GM19452 (cell line): ENCODE measurements around the gene CD38.
A peak's percentile ranks its signal among the peaks of the same experiment; 100 is the strongest.
"Not testable (repeated sequence)": the region's sequence is repeated elsewhere in the genome, so short reads cannot be mapped to it uniquely, and the experiment has no call there.

Experiments
- ATAC-seq: cut with Tn5 transposase; IDR thresholded peaks from one replicate; pipeline ENCODE4 v1.9.1; 2021; ENCODE audit not compliant: unreplicated experiment

Gene CD38

DNA sequence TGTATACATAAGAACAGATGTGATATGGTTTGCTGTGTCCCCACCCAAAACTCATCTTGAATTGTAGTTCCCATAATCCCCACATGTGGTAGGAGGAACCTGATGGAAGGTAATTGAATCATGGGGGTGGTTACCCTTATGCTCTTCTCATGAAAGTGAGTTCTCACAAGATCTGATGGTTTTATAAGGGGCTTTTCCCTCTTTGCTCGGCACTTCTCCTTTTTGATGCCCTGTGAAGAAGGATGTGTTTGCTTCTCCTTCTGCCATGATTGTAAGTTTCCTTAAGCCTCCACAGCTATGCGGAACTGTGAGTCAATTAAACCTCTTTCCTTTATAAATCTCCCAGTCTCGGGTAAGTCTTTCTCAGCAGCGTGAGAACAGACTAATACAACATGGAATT is 83.1 kb downstream of the CD38 start:
- ATAC-seq: not testable (repeated sequence)

DNA sequence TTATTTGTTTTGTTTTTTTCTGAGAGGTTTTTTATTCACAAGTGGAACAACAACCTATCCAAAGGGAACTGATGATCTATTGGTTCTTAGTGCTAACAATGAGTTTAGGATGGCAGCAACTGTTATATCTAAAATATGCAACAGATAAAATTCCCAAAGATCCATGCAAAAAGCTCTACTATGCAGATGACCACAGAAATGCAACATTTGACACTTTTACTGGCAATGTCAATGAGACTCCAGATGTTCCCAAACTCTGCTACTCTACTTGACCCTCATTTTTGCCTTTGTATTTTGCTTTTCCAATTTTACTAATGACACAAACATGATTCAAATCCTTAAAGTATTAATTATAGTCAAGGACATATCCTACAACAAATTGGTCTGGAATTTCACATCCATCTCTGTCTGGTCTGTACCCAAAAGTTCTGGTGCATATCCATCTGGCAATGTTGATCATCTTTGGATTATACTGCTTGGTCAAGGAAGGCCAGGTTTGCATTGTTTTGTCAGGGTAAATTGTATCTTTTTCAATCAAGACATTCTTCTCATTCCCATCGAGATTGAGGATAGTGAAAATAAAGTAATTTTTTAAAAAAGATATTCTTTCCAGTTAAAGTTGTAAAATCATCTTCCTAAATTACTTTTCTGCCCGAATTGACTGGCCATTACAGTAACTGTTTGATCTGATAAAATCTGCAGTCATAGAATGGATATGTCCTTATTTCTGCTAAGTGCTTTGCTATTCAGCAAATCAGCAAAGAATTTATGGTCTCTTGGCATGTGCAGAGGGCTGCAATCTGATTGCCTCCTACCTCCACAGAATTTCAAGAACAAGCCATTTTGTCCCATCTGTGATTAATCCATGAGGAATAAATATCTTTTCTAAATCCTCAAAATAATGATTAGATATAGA is 86.8 kb downstream of the CD38 start:
- no peak for ATAC-seq

DNA sequence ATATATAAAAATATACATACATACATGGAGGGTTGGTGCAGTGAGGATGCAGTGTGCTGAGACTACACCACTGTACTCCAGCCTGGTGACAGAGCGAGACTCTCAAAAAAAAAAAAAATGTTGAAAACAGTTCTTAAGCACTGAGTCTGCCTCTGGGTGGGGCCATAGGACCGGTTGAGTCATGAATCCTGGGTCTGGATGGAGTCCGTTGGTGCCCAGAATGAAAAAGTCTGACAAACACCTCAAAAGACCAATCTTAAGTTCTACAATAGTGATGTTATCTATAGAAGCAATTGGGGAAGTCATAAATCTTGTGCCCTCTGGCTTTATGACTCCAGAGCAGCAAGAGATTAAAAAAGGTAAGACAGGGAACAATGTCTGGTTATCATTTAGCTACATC is 90.0 kb downstream of the CD38 start:
- no peak for ATAC-seq

DNA sequence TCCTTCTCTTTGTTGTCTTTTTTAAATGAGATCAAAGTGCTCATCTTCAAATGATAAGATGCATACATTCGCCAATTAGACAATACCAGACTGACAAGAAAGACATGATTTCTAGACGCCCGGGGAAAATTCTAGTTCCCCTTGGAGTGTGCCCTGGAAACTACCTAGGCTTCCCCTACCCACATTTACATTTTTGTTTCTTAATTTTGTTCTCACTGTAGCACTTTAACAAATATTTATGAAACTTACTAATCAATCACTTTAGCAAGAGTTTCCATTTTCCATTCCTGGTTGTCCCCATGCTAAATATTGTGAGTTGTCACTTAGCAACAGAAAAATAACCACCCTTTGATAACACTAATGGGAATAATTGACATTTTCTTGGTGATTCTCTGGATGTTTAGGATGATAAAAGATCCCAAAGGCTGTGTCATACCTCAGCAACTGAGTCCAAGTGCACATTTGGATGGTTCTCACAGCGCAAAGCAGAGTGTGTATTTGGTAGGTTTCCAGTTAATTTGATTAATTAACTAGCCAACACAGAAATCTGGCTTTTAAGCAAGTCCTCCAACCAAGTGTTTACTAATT is 90.8 kb downstream of the CD38 start:
- no peak for ATAC-seq

DNA sequence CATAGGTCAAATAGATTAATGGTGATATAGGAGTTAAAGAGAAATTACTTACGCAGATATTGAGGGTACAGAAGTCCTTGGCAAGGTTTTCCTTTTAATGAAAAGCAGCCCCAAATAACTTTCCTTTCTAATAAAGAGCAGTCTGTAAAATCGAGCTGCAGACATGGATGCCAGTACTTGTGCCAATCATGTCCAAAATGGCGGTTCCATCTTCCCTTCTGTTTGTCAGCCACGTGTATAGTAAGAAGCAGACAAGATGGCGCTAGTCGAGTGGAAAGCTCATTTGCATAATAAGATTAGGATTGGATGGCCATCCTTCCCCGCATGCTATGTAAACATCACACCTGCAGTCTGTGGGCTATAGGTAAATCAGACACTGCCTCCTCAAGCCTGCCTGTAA is 92.0 kb downstream of the CD38 start:
- ATAC-seq: no peak

DNA sequence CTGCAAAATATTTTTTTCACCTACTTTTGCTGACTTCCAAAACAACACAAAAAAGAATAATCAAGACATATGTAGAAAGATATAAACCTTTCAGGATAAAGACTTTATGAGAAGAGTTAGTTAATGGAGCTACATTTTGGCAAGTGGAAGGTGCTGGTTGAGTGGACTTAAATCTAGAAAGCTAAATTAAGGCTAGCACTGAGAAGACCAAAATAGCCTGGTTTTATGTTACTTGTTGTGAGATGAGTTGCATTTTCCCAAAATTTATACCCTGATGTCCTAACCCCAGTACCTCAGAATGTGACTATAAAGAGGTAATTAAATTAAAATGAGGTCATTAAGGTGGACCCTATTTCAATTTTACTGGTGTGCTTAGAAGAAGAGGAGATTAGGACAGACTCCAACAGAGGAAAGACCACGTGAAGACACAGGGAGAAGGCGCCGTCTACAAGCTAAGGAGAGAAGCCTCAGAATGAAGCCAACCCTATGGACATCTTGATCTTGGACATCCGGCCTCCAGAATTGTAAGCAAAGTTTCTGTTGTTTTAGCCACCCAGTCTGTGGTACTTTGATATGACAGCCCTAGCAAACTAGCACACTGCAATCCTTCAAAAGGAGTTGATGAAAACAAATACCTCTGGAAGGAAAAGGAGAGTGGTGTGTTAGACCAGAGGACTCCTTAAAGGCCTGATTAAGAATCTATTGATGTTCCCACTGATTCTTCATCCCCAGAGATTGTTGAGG is 93.0 kb downstream of the CD38 start:
- ATAC-seq: no peak

DNA sequence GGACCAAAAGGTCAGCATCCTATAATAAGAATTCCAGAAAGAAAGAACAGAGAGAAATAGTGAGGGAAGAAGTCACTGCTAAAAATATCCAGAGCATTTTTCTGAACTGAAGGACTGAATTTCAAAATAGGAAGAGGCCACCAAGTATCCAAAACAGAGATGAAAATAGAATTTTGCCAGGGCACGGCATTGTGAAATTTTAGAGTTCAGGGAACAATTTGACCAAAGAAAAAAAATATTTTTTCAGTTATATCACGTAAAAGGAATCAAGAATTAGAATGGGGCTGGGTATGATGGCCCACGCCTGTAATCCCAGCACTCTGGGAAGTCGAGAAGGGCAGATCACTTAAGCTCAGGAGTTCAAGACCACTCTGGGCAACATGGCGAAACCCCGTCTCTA is 95.0 kb downstream of the CD38 start:
- ATAC-seq: no peak

DNA sequence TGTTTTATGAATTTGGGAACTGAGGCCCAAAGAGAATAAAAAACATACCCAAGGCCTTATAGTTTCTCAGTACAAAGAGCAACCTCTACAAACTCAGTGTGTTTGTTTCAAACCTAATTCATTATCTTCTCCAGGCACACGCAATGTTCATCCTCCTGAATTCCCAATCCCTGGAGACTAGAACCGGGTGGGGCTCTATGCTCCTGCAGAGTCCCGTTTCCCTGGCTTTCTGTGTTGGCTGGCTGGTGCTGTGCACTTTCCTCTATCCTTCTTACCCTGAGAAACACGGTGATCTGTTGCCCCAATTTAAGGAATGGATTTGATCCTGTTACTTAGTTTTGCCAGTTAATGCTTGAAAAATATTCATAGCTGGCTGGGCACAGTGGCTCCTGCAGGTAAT is 96.5 kb downstream of the CD38 start:
- no peak for ATAC-seq

DNA sequence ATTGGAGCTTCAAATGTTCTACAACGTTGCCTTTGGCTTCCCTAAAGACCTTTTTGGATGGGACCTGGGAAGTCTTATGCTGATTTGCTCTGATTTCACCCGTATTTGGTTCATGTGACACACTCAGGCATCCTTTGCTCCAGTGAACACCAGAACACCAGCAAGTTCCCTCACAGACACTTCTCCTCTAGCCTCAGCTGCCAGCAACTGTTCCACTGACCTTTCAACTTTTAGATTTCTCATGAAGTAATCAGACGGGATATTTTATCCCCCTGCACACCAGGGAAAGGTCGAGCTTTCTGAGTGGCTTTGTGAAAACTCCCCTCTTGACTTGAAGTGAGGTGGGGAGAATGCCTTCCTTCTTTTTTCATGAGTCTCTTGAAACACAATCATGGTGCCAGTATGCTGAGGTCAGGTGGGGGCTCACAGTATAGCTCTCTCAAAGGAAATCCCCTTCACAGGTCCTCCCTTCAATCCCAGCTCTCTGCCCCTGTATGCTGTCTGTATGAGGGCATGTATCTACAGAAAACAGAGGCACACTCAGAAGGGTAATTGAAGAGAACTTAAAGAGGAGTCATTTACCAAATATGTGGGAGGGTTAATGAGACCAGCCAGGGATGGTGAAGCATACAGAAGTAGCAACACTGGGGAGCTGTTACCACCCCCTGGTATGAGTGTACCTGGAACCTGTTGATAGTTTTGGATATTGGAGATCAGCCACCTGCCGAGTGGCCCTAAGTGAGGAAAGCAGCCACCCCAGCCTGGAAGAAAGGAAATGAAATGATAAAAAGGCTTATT is 97.7 kb downstream of the CD38 start:
- ATAC-seq: no peak

DNA sequence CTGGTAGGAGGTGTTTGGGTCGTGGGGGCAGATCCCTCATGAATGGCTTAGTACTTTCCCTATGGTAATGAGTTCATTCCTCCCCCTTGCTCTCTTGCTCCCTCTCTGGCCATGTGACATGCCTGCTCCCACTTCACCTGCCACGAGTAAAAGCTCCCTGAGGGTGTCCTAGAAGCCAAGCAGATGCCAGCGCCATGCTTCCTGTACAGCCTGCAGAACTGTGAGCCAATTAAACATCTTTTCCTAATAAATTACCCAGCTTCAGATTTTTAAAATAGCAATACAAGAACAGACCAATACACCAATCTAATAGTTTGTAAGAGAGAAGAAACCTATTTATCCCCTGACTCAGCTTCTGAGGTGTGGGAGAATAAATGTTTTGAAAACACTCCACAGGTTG is 99.9 kb downstream of the CD38 start:
- ATAC-seq: no peak

DNA sequence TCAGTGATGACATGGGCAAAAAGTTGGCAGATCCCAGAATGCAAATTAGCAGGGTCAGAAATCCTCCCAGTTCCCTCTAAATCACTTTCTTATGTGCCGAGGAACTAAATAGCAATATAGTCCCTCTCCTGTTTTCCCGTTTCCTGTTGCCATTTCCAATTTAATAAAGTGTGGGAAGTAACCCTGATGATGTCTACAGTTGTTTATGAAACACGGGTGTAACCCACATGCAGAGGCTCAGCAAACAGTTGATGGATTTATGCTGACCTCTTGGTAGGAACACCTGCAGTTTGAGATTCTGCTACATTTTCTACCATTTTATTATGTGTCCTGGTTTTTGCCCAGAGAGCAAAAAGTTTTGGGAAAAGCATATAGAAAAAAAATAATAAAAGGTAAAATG is 103.7 kb downstream of the CD38 start:
- ATAC-seq: no peak

DNA sequence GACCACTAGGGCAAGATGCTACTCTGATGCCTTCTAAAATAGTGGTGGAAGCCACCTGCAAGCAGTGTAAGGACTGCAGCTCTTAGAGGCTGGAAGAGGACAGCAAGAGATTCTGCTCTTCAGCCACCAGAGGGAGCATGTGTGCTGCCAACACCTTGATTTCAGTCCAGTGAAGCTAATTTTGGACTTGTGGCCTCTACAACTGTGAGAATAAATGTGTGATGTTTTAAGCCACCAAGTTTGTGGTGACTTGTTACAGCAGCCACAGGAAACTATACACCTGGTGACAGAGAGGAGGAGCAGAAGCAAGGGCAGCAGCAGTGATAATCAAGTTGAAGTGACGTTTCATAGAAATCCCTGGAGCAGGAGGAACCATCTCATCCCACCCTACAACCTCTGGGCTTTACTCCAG is 104.6 kb downstream of the CD38 start:
- peak; percentile 93 for ATAC-seq

DNA sequence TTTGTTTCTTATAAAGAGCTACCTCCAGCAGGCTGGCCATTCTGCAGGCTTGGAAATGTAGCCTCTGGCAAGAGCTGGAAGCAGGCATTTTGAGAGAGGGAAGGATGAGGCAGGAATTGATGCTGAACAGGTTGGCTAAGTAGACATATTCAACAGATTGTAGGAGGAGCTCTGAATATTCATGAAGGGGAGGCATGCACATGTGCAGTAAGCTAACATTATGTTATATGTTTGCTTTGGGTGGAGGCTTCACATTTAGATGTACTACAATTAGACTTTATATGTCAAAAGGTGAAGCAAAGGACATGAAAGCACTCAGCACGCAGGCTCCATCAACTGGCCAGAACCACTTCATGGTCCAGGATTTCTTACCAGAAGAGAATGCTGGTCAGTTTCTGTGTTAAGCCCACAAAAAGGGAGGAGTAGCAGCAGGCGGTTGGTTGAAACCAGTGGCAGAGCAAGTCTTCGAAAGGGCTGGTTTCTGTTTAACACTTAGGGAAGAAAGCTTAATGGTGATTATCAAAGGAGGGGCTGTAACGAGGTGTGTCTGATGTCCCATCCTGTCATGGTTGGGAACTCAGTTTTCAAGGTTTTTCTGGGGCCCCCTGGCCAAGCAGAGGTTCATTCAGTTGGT is 105.6 kb downstream of the CD38 start:
- no peak for ATAC-seq

DNA sequence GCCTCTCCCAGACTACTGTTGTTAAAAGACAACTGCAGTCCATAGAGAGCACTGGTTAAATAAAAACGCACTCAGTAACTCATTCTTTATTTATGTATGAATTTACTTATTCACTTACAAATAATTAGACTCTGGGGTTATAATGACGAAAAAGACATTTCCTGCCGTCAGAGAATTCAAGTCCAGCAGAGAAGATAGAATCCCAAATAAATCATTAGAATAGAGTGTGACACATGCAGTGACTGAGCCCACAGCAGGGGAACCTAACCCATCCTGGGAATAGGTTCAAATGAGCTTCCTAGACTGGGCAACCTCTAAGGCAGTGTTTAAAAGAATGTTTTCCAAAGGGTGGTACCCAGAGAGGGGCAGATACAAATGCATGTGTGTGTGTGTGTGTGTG is 106.5 kb downstream of the CD38 start:
- ATAC-seq: no peak

DNA sequence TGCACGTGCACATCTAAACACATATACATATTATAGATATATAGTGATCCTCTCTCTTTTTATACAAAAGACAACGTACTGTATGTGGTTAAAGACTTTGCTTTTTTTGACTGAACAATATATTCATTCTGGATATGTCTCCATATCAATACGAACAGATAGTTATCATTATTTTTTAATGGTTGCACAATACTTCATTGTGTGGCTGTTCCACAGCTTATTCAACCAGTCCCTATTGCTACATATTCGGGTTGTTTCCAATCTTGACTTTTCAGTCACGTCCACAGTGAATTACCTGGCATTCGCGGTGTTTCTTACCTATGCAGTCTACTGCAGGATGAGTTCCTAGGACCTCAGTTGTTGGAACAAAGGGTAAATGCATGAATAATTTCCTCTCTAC is 107.3 kb downstream of the CD38 start:
- no peak for ATAC-seq

DNA sequence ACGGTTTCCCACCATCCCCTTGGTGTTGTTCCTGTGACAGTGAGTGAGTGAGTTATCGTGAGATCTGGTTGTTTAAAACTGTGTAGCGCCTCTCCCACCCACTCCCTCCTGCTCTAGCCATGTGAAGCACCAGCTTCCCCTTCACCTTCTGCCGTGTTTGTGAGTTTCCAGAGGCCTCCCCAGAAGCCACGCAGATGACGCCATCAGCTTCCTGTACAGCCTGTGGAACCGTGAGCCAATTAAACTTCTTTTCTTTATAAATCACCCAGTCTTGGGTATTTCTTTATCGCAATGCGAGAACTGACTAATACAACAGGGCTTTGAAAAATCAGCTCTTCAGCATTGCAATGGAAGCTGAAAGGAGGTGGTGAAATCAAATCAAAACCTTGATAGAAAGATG is 110.4 kb downstream of the CD38 start:
- ATAC-seq: no peak

DNA sequence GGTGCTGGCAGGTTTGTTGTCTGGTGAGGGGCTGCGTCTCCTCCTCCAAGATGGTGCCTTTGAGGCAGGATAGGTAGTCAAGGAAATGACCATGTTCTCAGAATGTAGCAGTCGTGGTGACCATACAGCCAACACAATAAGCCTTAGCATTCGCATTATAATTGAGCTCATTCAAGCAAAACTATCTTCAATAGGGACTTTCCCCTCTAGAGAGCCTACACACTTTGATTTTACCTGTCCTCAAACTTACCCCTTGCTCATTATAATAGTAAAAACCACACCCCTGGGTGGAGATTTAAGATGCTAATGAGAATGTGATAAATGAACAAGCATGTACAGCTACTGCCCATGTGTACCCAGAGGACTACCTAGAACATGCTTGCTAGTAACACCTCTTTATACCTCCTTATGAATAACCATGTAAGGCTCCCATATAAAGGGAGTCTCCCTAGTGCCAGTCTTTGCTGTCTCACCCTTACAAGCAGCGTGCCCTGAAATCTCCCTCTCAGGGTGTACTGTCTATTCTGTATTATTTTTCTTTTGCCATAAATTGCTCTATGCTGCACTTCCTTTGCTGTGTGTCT is 112.2 kb downstream of the CD38 start:
- no peak for ATAC-seq

DNA sequence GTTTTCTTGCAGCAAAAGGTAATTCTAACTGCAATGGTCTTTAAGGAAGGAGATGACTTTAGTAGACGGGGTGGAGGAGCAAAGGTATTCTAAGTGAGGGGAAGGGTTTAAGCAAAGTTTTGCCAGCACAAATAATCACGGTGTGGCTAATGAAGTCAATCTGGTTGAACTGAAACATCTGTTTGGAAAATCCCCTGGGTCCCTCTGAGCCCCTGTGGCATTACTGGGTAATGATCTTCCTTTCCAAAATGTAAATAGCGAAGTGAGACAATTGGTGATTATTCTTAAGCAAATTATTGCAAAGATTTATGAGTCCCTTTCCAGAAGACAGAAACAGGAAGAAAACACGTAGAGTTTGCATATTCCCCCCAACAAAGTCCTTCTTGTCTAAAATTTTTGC is 113.2 kb downstream of the CD38 start:
- peak; percentile 66 for ATAC-seq

DNA sequence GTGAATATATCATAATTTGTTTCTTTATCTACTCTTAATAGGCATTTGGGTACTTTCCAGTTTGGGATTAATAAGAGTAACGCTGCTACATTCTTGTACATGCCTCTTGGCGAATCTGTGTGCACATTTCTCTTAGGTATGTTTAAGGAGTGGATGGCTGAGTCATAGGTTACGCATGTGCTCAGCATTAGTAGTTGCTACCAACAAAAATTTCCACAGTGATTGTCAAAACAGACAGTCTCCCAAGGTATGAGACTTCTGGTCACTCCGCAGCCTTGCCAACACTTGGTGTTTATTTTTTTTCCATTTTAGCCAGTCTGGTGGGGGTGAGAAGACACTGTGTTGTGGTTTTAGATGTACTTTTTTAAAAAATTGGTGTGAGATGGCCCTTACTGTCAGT is 115.8 kb downstream of the CD38 start:
- no peak for ATAC-seq

DNA sequence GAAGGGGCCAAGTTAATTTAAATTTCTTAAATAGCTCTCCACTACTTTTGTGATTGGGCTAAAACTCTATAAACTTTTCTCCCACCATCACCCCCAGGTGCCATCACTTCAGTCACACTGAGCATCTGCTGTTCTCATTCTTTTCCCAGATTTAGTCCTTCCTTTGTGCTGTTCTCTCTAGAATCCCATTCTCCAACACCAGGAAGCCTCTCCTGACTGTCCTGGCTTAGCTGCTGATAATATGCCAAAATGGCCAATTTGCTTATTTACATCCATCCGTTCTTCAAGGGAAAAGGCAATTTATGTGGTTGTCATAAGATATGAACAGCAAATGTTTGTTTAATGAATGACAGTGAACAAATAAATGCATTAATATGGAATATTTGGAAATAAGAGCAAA is 116.3 kb downstream of the CD38 start:
- no peak for ATAC-seq
